OCI-M1 (cell line): ENCODE results near the gene ZNF816.
"Not testable (repeated sequence)": the region's sequence is repeated elsewhere in the genome, so short reads cannot be mapped to it uniquely, and the experiment has no call there.

Experiments used
- DNase-seq: peaks from one replicate; lab custom pipeline; 2025; lab: John Stamatoyannopoulos, UW

Gene ZNF816

DNA sequence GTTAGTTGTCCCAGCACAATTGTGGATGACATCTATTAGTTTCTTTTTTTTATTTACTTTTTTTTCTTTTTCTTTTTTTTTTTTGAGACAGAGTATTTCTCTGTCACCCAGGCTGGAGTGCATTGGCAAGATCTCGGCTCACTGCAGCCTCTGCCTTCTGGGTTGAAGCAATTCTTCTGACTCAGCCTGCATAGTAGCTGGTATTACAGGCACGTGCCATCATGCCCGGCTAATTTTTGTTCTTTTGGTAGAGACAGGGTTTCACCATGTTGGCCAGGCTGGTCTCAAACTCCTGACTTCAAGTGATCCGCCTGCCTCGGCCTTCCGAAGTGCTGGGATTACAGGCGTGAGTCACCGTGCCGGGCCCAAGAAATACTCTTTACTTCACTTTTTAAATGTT lies 38.0 kb downstream of the ZNF816 start:
- not testable (repeated sequence) for DNase-seq

DNA sequence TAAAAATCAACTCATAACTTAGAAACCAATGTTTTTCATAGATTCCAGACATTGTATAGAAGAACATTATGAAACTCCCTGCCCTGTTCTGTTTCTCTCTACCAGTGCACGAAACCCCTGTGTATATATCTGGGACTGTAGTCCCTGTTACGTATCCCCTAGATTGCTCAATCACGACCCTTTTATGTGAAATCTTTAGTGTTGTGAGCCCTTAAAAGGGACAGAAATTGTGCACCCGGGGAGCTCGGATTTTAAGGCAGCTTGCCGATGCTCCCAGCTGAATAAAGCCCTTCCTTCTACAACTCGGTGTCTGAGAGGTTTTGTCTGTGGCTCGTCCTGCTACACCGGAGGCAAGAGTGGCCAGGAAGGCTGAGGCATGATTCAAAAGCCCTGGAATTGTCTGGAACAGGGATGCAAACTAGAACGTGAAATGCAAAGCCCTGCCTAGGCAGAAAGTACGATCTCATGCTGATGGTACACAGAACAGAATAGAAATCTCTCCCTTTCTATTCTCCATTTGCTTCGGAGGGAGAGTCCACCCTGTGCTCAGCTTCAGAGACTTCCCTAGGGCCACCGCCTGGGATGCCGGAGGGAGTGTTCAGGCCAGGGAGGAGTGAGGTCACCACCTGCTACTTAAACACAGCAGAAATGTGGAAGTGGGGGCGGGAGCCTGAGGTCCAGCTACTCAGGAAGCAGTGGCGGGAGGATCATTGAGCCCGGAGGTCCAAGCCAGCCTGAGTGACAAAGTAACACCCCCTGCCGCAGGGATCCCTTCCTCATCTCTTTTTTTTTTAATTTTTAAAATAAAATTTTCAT lies 38.7 kb downstream of the ZNF816 start:
- peak; percentile 85 for DNase-seq

DNA sequence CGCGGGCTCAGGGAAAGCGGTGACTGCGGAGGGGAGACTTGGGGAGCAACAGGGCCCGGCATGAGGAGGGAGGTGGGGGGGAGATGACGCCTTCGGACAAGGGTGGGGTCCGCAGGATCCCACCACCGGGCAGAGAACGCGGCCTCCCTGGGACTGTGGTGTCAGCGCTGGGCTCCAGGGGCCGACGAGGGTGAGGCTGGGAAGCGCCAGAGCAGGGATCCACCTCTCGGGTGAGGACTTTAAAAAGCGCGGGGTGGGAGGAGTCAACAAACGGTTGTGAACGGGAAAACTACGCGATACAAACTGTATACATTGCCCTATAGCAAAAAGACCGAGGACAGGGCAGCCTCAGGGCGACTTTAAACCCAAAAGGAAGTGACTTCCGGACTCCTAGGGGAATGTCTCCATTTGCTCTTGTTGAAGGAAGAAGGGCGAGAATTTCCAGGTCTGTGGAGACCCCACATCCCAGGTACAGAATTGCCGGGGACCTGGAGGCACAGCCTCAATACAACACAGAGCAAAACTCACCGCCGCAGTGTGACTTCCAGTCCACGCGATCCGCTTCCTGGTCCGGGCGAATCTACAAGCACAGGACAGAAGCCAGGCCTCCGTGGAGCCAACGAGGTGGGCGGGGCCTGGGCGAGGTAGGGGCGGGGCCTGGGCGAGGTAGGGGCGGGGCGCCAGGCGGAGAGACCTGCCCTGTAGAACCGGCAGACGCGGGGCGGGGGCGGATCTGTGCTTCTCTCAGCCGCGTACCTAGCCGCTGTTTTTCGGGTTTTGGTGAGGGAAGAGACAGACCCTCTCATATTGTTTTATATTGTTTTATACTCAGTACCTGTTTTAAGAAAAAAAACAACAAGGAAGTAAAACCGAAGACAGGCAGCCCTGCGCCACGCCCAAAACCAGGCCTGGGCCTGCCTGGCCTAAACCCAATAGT lies 39.6 kb downstream of the ZNF816 start, which contains the start of gene ZNF888:
Gene ZNF888 (minus strand): TSS at position 588 of the 937 bp plus-strand sequence. CDS start 5,555 bp downstream, outside the sequence.
- DNase-seq = peak; percentile 96

- DNase-seq = no peak
These were observed 45.1 kb downstream of the ZNF816 start for GRCh38 chr19:52917531-52917930.

DNA sequence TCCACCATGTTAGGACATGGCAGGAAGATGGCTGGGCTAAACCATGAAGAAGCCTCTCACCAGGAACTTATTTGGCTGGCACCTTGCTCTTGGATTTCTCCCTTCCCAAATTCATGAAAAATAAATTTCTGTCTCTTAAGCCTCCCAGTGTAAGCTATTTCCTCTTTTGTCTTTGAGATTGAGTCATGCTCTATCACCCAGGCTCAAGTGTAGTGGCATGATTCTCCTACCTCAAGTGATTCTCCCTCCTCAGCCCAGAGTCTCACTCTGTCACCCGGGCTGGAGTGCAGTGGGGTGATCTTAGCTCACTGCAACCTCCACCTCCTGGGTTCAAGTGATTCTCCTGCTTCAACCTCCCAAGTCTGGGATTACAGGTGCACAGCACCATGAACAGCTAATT lies 52.0 kb downstream of the ZNF816 start:
- peak; percentile 29 for DNase-seq

GRCh38 chr19:52904052-52904780 lies 58.5 kb downstream of the ZNF816 start:
- DNase-seq = not testable (repeated sequence)

- DNase-seq = no peak
These were observed 60.8 kb downstream of the ZNF816 start for GRCh38 chr19:52901842-52902241.
